Psoas muscle (tissue), 8 donors: ENCODE results near the gene AK2. TPM values are rescaled to one million over a fixed set of nuclear protein-coding genes. Genes with fewer than 3 reads are reported as not detected.
A peak's percentile ranks its signal among the peaks of the same experiment; 100 is the strongest.

Experiments
- ATAC-seq, 4 donors: fragments of 200-7000 bp; cut with Tn5 transposase; one replicate each; pipeline ENCODE4 v1.9.1; 2020; ENCODE audit warnings: moderate library complexity in 3 of 4, mild to moderate bottlenecking in 2 of 4
- DNase-seq, 2 donors: peaks; one replicate each; pipeline ENCODE4 v3.0.0-alpha.2; 2020
- H3K27ac ChIP-seq: fragments of 200-600 bp; one replicate; pipeline ENCODE4 v1.8.0; 2022
- H3K27me3 ChIP-seq, 3 donors: fragments of 200-600 bp in 1 of 3; one replicate each; pipeline versions ENCODE4 v1.6.1 to v1.8.0; 2013 to 2022; ENCODE audit warnings: low read length in 2 of 3, mild to moderate bottlenecking in 2 of 3, moderate library complexity in 1 of 3; ENCODE audit not compliant: insufficient read depth in 3 of 3
- H3K36me3 ChIP-seq, 2 donors: fragments of 200-600 bp in 1 of 2; one replicate each; pipeline versions ENCODE4 v1.6.1 to v1.8.0; 2013 to 2022; ENCODE audit warnings: low read depth in 1 of 2, mild to moderate bottlenecking in 1 of 2, moderate library complexity in 1 of 2; ENCODE audit not compliant: insufficient read depth in 1 of 2
- H3K4me1 ChIP-seq: fragments of 200-600 bp; one replicate; pipeline ENCODE4 v1.8.0; 2022
- H3K4me3 ChIP-seq: fragments of 200-600 bp; one replicate; pipeline ENCODE4 v1.8.0; 2022; ENCODE audit warnings: mild to moderate bottlenecking
- H3K9me3 ChIP-seq: fragments of 200-600 bp; one replicate; pipeline ENCODE4 v1.8.0; 2022
- CTCF ChIP-seq: fragments of 200-600 bp; IDR thresholded peaks from one replicate; pipeline ENCODE4 v1.8.0; 2022; ENCODE audit warnings: antibody characterized with exemption
- WGBS, 3 donors: extraction: QIAGEN DNeasy Blood & Tissue Kit; methylation state at CpG; one replicate each; pipeline versions ENCODE4 v1.1.6 to v1.1.7; 2013; 5-methylcytosine and 5-hydroxymethylcytosine counted together
- intact Hi-C, 2 donors: fragments of 100-400 bp; cut with DNase I; formaldehyde crosslinking; loops; one replicate each; pipeline versions ENCODE4 v1.11.0 to v1.14.2; 2022
- polyA plus RNA-seq, 3 donors: library from polyadenylated mRNA; stranded (reverse); fragments of 200-250 nt; gene quantifications; one replicate each; pipeline ENCODE4 v1.2.3, GENCODE V29; 2013
- total RNA-seq, 4 donors: library from RNA; stranded (reverse); fragmentation: NEBNext Ultra II Directional in 2 of 4; extraction: Animal tissue kit (Norgen Biotek cat#: 25700) in 2 of 4; gene quantifications; one replicate each; pipeline versions ENCODE4 v1.2.1 to v1.2.4, GENCODE V29; 2021 to 2023
- donor health status: healthy with polysubstance abuse.
- donor health status: DM: no; HTN: no; CAD: no; lungs with moderate emphysema.
- donor health status: Bipolar disorder and iron deficiency.
- donor health status: healthy.
- donor health status: DM: yes; HTN: yes; CAD: no.
- donor health status: DM: no; HTN: no; CAD: no.
- donor health status: DM: no; HTN: no; CAD: no.
- donor health status: DM: yes; HTN: yes; CAD: no.

The AK2 gene
- total and polyA plus RNA-seq, 7 donors, result 108 to 270 (median 152) TPM

- Histone ChIP-seq H3K27me3 (no peaks in the 10 kb centered on the region), H3K27ac (peak overlapping the region; percentile 46), H3K4me1 (peaks cover 49% of the 10 kb centered on the region), H3K9me3 (no peaks in the 10 kb centered on the region), H3K4me3 (no peak overlapping the region), H3K36me3 (peaks cover 17 to 68% of the 10 kb centered on the region in 2 donors)
- no peak for TF ChIP-seq CTCF
- intact Hi-C loops, result no loop called here
- no peak for ATAC-seq
- no peak for DNase-seq
These were observed 14.0 kb downstream of the AK2 start for GRCh38 chr1:33022650-33023200.

- Histone ChIP-seq H3K4me1 (peaks cover 42% of the 10 kb centered on the region), H3K27ac (peak overlapping the region; percentile 46), H3K36me3 (peaks cover 17 to 74% of the 10 kb centered on the region in 2 donors), H3K9me3 (no peaks in the 10 kb centered on the region), H3K4me3 (no peak overlapping the region), H3K27me3 (no peaks in the 10 kb centered on the region)
- peak; percentile 24 to 67 (median 44) for ATAC-seq
- intact Hi-C loops, result no loop called here
- WGBS, 3 donors, result 52 to 84% (median 61%) methylated on average over 4 of the region's 4 CpGs
- DNase-seq, result no peak
- TF ChIP-seq CTCF, result no peak
These were observed 14.9 kb downstream of the AK2 start for GRCh38 chr1:33021567-33022431.

- H3K36me3 ChIP-seq, result peaks cover 17 to 75% of the 10 kb centered on the region in 2 donors
- H3K4me1 ChIP-seq, result peaks cover 18% of the 10 kb centered on the region
- H3K9me3 ChIP-seq, result no peaks in the 10 kb centered on the region
- no peaks in the 10 kb centered on the region for H3K27me3 ChIP-seq
- TF ChIP-seq CTCF, result no peak
- H3K4me3 ChIP-seq, result no peak overlapping the region
- intact Hi-C loops, result no loop called here
- DNase-seq (no peak), ATAC-seq (no peak)
- no peak overlapping the region for H3K27ac ChIP-seq
- WGBS, 3 donors, result 92 to 94% (median 94%) methylated on average over 3 of the region's 3 CpGs
These were observed 18.6 kb downstream of the AK2 start for GRCh38 chr1:33018112-33018511.

GRCh38 chr1:33017175-33017574 is 19.5 kb downstream of the AK2 start:
- DNase-seq (no peak), ATAC-seq (peak in 1 of 4 donors; percentile 7)
- TF ChIP-seq CTCF, result no peak
- Histone ChIP-seq H3K4me3 (no peak overlapping the region), H3K27ac (no peak overlapping the region), H3K4me1 (peaks cover 14% of the 10 kb centered on the region), H3K27me3 (no peaks in the 10 kb centered on the region), H3K9me3 (no peaks in the 10 kb centered on the region), H3K36me3 (peaks cover 16 to 83% of the 10 kb centered on the region in 2 donors)
- 87 to 94% (median 93%) methylated on average over 2 of the region's 2 CpGs for WGBS, 3 donors
- intact Hi-C loops, result no loop called here
